Spleen (tissue), 11 donors: Measurements from ENCODE around the gene NOL11. TPM values are rescaled to one million over a fixed set of nuclear protein-coding genes. Genes with fewer than 3 reads are reported as not detected.
A peak's percentile ranks its signal among the peaks of the same experiment; 100 is the strongest.

Experiments used
- DNase-seq: peaks from one replicate; pipeline ENCODE4 v3.0.0-alpha.2; 2020
- H3K27ac ChIP-seq, 8 donors: fragments of 200-600 bp; sonication (generic) in 7 of 8; 1 replicate in 4 of 8; 2 replicates in 4 of 8; pipeline versions ENCODE4 v1.5.0 to v1.8.0; 2016 to 2021; ENCODE audit warnings: inconsistent platforms in 4 of 8, mild to moderate bottlenecking in 4 of 8, moderate library complexity in 1 of 8
- H3K27me3 ChIP-seq, 7 donors: fragments of 200-600 bp; sonication (generic) in 6 of 7; replicated peaks in 1 of 7; 1 replicate in 4 of 7; 2 replicates in 3 of 7; pipeline versions ENCODE4 v1.5.0 to v1.8.0; 2016 to 2021; ENCODE audit warnings: inconsistent platforms in 3 of 7, mild to moderate bottlenecking in 1 of 7
- H3K36me3 ChIP-seq, 6 donors: fragments of 200-600 bp; sonication (generic) in 5 of 6; 1 replicate in 4 of 6; 2 replicates in 2 of 6; pipeline versions ENCODE4 v1.5.0 to v1.8.0; 2016 to 2021; ENCODE audit warnings: inconsistent platforms in 2 of 6
- H3K4me1 ChIP-seq, 6 donors: fragments of 200-600 bp; sonication (generic) in 5 of 6; 1 replicate in 3 of 6; 2 replicates in 3 of 6; pipeline versions ENCODE4 v1.5.0 to v1.8.0; 2016 to 2021; ENCODE audit warnings: inconsistent platforms in 3 of 6
- H3K4me3 ChIP-seq, 8 donors: fragments of 200-600 bp; sonication (generic) in 7 of 8; 1 replicate in 4 of 8; 2 replicates in 4 of 8; pipeline versions ENCODE4 v1.5.0 to v1.8.0; 2016 to 2021; ENCODE audit warnings: inconsistent platforms in 4 of 8, mild to moderate bottlenecking in 4 of 8, moderate library complexity in 2 of 8
- H3K9me3 ChIP-seq, 8 donors: fragments of 200-600 bp; sonication (generic) in 7 of 8; 1 replicate in 4 of 8; 2 replicates in 4 of 8; pipeline versions ENCODE4 v1.5.0 to v1.8.0; 2016 to 2021; ENCODE audit warnings: inconsistent platforms in 4 of 8
- CTCF ChIP-seq, 11 experiments: fragments of 200-600 bp in 7 of 11; fragments of 450-650 bp in 4 of 11; sonication (generic) in 4 of 11; IDR thresholded peaks in 8 of 11; conservative IDR thresholded peaks in 3 of 11; 1 replicate in 7 of 11; 2 replicates in 4 of 11; pipeline versions ENCODE4 v1.4.0 to v1.8.0; 2016 to 2021; ENCODE audit warnings: antibody characterized with exemption in 11 of 11, inconsistent platforms in 4 of 11, mild to moderate bottlenecking in 1 of 11
- POLR2A ChIP-seq, 3 donors: fragments of 450-650 bp; IDR thresholded peaks; one replicate each; pipeline ENCODE4 v1.5.1; 2017; ENCODE audit warnings: antibody characterized with exemption in 3 of 3, mild to moderate bottlenecking in 1 of 3
- POLR2AphosphoS5 ChIP-seq, 3 donors: sonication (generic); formaldehyde crosslinking; IDR thresholded peaks; one replicate each; pipeline ENCODE4 v1.5.1; 2017; ENCODE audit warnings: antibody characterized with exemption in 3 of 3
- WGBS, 5 donors: extraction: QIAGEN DNeasy Blood & Tissue Kit in 3 of 5; methylation state at CpG; one replicate each; pipeline versions ENCODE4 v1.1.5 to v1.1.7; 2013 to 2018; 5-methylcytosine and 5-hydroxymethylcytosine counted together
- intact Hi-C: fragments of 100-400 bp; cut with DNase I; formaldehyde crosslinking; loops from one replicate; pipeline ENCODE4 v1.15.0; 2023; ENCODE audit warnings: low total_unique reads
- polyA plus RNA-seq, 3 donors: library from polyadenylated mRNA; stranded (reverse); fragments of 200-250 nt; gene quantifications; one replicate each; pipeline ENCODE4 v1.2.1, GENCODE V29; 2013
- total RNA-seq, 7 donors: library from RNA; depleted of rRNA in 3 of 7; stranded (reverse); fragments of >200 nt in 3 of 7; fragmentation: NEBNext Ultra II Directional in 4 of 7; extraction: Animal tissue kit (Norgen Biotek cat#: 25700) in 4 of 7; gene quantifications; one replicate each; pipeline versions ENCODE4 v1.1.0 to v1.2.1, GENCODE V29; 2016 to 2021
- donor health status: healthy with polysubstance abuse.
- donor health status: DM: no; HTN: no; CAD: no; lungs with moderate emphysema.
- donor health status: DM: no; HTN: no; CAD: no.
- donor health status: Bipolar disorder and iron deficiency.
- donor health status: healthy.
- donor health status: DM: no; HTN: no; CAD: no.
- donor health status: DM: yes; HTN: yes; CAD: no.

The NOL11 gene
- total and polyA plus RNA-seq, 10 donors = 30.7 to 49.7 (median 42.0) TPM

- Histone ChIP-seq H3K27ac (peak overlapping the region in 1 of 8 donors; percentile 9), H3K9me3 (peaks cover 0 to 12% (median 0%) of the 10 kb centered on the region in 8 donors), H3K4me3 (no peak overlapping the region), H3K27me3 (no peaks in the 10 kb centered on the region), H3K4me1 (no peaks in the 10 kb centered on the region), H3K36me3 (peaks cover 5 to 98% (median 80%) of the 10 kb centered on the region in 6 donors)
- 61 to 76% (median 63%) methylated on average over 14 of the region's 14 CpGs for WGBS, 5 donors
- intact Hi-C loops = no loop called here
- TF ChIP-seq CTCF (IDR thresholded peaks at IDR 0.05 in 8 of 11, conservative IDR thresholded peaks at IDR 0.05 in 3 of 11) (no peak), POLR2A (IDR thresholded peaks at IDR 0.05) (no peak), POLR2AphosphoS5 (IDR thresholded peaks at IDR 0.05) (no peak)
- no peak for DNase-seq
Measured at GRCh38 chr17:67746704-67747571, 29.2 kb downstream of the NOL11 start.

GRCh38 chr17:67747681-67748235 lies 30.0 kb downstream of the NOL11 start:
- Histone ChIP-seq H3K27me3 (no peaks in the 10 kb centered on the region), H3K4me3 (no peak overlapping the region), H3K36me3 (peaks cover 5 to 90% (median 72%) of the 10 kb centered on the region in 6 donors), H3K9me3 (peaks cover 0 to 12% (median 0%) of the 10 kb centered on the region in 8 donors), H3K27ac (no peak overlapping the region), H3K4me1 (no peaks in the 10 kb centered on the region)
- 53 to 67% (median 63%) methylated on average over 2 of the region's 2 CpGs for WGBS, 5 donors
- DNase-seq = no peak
- intact Hi-C loops = no loop called here
- no peak for TF ChIP-seq POLR2AphosphoS5 (IDR thresholded peaks at IDR 0.05)
- TF ChIP-seq CTCF (IDR thresholded peaks at IDR 0.05 in 8 of 11, conservative IDR thresholded peaks at IDR 0.05 in 3 of 11) = no peak
- no peak for TF ChIP-seq POLR2A (IDR thresholded peaks at IDR 0.05)

- H3K27ac ChIP-seq = no peak overlapping the region
- no peak overlapping the region for H3K4me3 ChIP-seq
- intact Hi-C loops = no loop called here
- TF ChIP-seq CTCF (IDR thresholded peaks at IDR 0.05 in 8 of 11, conservative IDR thresholded peaks at IDR 0.05 in 3 of 11) (no peak), POLR2AphosphoS5 (IDR thresholded peaks at IDR 0.05) (no peak), POLR2A (IDR thresholded peaks at IDR 0.05) (no peak)
- no peaks in the 10 kb centered on the region for H3K27me3 ChIP-seq
- no peak for DNase-seq
- H3K4me1 ChIP-seq = no peaks in the 10 kb centered on the region
- peaks cover 0 to 74% (median 53%) of the 10 kb centered on the region in 6 donors for H3K36me3 ChIP-seq
- 80 to 100% (median 98%) methylated on average over 4 of the region's 4 CpGs for WGBS, 5 donors
- H3K9me3 ChIP-seq = peaks cover 0 to 12% (median 0%) of the 10 kb centered on the region in 8 donors
Measured at GRCh38 chr17:67750067-67750466, 32.3 kb downstream of the NOL11 start.
